ENCODE measurements around the gene CERS6. TPM values are rescaled to one million over a fixed set of nuclear protein-coding genes. Genes with fewer than 3 reads are reported as not detected.
"Not testable (repeated sequence)": the region's sequence is repeated elsewhere in the genome, so short reads cannot be mapped to it uniquely, and the experiment has no call there.

The CERS6 gene
- 16.2 and 16.8 TPM in 2 replicates for total RNA-seq

- intact Hi-C loops (cut with micrococcal nuclease) = loop anchor here (1.0 to 10.0 kb wide), 7 partner anchors 23 to 906 kb away; partner anchors contain the start of genes LRP2 and SPC25
Measured at GRCh38 chr2:168455645-168456520, at the start of gene CERS6. CERS6 (plus strand) TSS chr2:168456272; CDS start chr2:168456449, 177 bp downstream.

- intact Hi-C loops (cut with micrococcal nuclease) = not testable (repeated sequence)
Measured at GRCh38 chr2:168412301-168412700, 43.8 kb upstream of the CERS6 start.

- intact Hi-C loops (cut with micrococcal nuclease) = not testable (repeated sequence)
Measured at GRCh38 chr2:168413101-168413500, 43.0 kb upstream of the CERS6 start.

- intact Hi-C loops (cut with micrococcal nuclease) = no loop called here
Measured at GRCh38 chr2:168416555-168416954, 39.5 kb upstream of the CERS6 start.

- intact Hi-C loops (cut with micrococcal nuclease) = no loop called here
Measured at GRCh38 chr2:168422584-168422983, 33.5 kb upstream of the CERS6 start.

- intact Hi-C loops (cut with micrococcal nuclease) = no loop called here
Measured at GRCh38 chr2:168424112-168424951, 31.7 kb upstream of the CERS6 start.

- intact Hi-C loops (cut with micrococcal nuclease) = no loop called here
Measured at GRCh38 chr2:168424971-168425370, 31.1 kb upstream of the CERS6 start.

GRCh38 chr2:168426861-168427260, 29.2 kb upstream of the CERS6 start:
- intact Hi-C loops (cut with micrococcal nuclease) = no loop called here

- intact Hi-C loops (cut with micrococcal nuclease) = no loop called here
Measured at GRCh38 chr2:168427451-168427850, 28.6 kb upstream of the CERS6 start.

- intact Hi-C loops (cut with micrococcal nuclease) = no loop called here
Measured at GRCh38 chr2:168428431-168428830, 27.6 kb upstream of the CERS6 start.

- intact Hi-C loops (cut with micrococcal nuclease) = no loop called here
Measured at GRCh38 chr2:168429988-168430387, 26.1 kb upstream of the CERS6 start.

- intact Hi-C loops (cut with micrococcal nuclease) = no loop called here
Measured at GRCh38 chr2:168430431-168430830, 25.6 kb upstream of the CERS6 start.

- intact Hi-C loops (cut with micrococcal nuclease) = loop anchor here (2.0 kb wide), 2 partner anchors 23 to 59 kb away; no protein-coding TSS in a partner anchor
Measured at GRCh38 chr2:168431301-168432024, 24.6 kb upstream of the CERS6 start.

- intact Hi-C loops (cut with micrococcal nuclease) = loop anchor here (2.0 kb wide), 2 partner anchors 23 to 59 kb away; no protein-coding TSS in a partner anchor
Measured at GRCh38 chr2:168432100-168432499, 24.0 kb upstream of the CERS6 start.

GRCh38 chr2:168432565-168433186, 23.4 kb upstream of the CERS6 start:
- intact Hi-C loops (cut with micrococcal nuclease) = loop anchor here (2.0 kb wide), 2 partner anchors 22 to 58 kb away; no protein-coding TSS in a partner anchor

GRCh38 chr2:168433527-168433926, 22.5 kb upstream of the CERS6 start:
- intact Hi-C loops (cut with micrococcal nuclease) = loop anchor here (2.0 kb wide), 2 partner anchors 21 to 57 kb away; no protein-coding TSS in a partner anchor

GRCh38 chr2:168434146-168434545, 21.9 kb upstream of the CERS6 start:
- intact Hi-C loops (cut with micrococcal nuclease) = no loop called here

GRCh38 chr2:168436840-168437239, 19.2 kb upstream of the CERS6 start:
- intact Hi-C loops (cut with micrococcal nuclease) = no loop called here

GRCh38 chr2:168438553-168438952, 17.5 kb upstream of the CERS6 start:
- intact Hi-C loops (cut with micrococcal nuclease) = no loop called here

- intact Hi-C loops (cut with micrococcal nuclease) = no loop called here
Measured at GRCh38 chr2:168439536-168439935, 16.5 kb upstream of the CERS6 start.

Measured in T-helper 2 cell treated with Interferon-gamma antibody and Interleukin-4, amounts not matched to agents 100 ng/mL and 5 ng/mL, for 36 hours (primary cell).